ENCODE measurements around the gene GAREM1. TPM values are rescaled to one million over a fixed set of nuclear protein-coding genes. Genes with fewer than 3 reads are reported as not detected.

The GAREM1 gene
- total and polyA plus RNA-seq, 9 of the 15 experiments (the other 6 are each of a cell fraction or from before 2014, with no cell fraction given): 0.03 to 0.33 (median 0.07) TPM; not detected in 1

- TF ChIP-seq ARID4B (CRISPR knock-in tag; IDR thresholded peaks at IDR 0.05) (no peak), GATA2 (CRISPR knock-in tag; IDR thresholded peaks at IDR 0.05) (no peak), PRPF4 (IDR thresholded peaks at IDR 0.05; ENCODE audit: insufficient read depth, low read depth, low read length, poor library complexity, severe bottlenecking) (no peak), ELF1 (tag; IDR thresholded peaks at IDR 0.05) (no peak), ARHGAP35 (IDR thresholded peaks at IDR 0.05; ENCODE audit: partially characterized antibody) (no peak), IFI16 (CRISPR knock-in tag; IDR thresholded peaks at IDR 0.05) (no peak), RCOR1 (IDR thresholded peaks at IDR 0.05; ENCODE audit: borderline replicate concordance in 1 of 2, low read depth in 2 of 2, low read length in 2 of 2) (no peak), GTF2F1 (IDR thresholded peaks at IDR 0.05; ENCODE audit: low read depth, low read length) (no peak), POLR2G (IDR thresholded peaks at IDR 0.05; ENCODE audit: low read depth, low read length) (no peak), NBN (IDR thresholded peaks at IDR 0.05; ENCODE audit: low read depth) (no peak), CREM (IDR thresholded peaks at IDR 0.05; ENCODE audit: low read depth) (no peak)
These were observed 136.9 kb downstream of the GAREM1 start (continued) for GRCh38 chr18:32333781-32334180.
